Muscle of back (tissue), 11 donors: ENCODE data around the gene SLC25A26. TPM values are rescaled to one million over a fixed set of nuclear protein-coding genes. Genes with fewer than 3 reads are reported as not detected.
"Not testable (repeated sequence)": the region's sequence is repeated elsewhere in the genome, so short reads cannot be mapped to it uniquely, and the experiment has no call there.

ENCODE experiments used
- DNase-seq, 3 donors: peaks; one replicate each; pipeline versions ENCODE4 v3.0.0 to v3.0.0-alpha.2; 2013
- polyA plus RNA-seq, 10 donors: library from polyadenylated mRNA; unstranded; fragments of 120-200 nt; gene quantifications; one replicate each; pipeline ENCODE4 v1.2.1, GENCODE V29; 2013; ENCODE audit not compliant: insufficient read length in 10 of 10

SLC25A26 gene
- polyA plus RNA-seq, 10 donors = 19.0 to 28.1 (median 26.1) TPM

DNA sequence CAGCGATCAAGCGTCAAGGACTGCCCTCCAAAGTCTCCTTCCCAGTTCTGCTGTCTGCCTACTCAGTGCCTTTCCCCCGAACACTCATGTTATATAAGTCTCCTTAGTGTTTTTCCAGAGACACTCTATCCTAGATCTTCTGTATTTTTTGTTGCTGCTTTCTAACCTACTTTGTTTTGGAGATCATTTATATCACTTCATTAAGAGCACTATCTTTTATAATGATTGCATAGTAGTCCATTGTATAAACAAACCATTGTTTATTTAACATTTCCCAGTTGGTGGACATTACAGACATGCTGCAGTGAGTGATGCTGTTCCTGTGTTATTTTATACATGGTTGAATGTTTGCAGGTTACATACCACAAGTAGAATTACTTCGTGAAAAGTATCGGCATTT lies 47.1 kb downstream of the SLC25A26 start:
- DNase-seq = no peak

DNA sequence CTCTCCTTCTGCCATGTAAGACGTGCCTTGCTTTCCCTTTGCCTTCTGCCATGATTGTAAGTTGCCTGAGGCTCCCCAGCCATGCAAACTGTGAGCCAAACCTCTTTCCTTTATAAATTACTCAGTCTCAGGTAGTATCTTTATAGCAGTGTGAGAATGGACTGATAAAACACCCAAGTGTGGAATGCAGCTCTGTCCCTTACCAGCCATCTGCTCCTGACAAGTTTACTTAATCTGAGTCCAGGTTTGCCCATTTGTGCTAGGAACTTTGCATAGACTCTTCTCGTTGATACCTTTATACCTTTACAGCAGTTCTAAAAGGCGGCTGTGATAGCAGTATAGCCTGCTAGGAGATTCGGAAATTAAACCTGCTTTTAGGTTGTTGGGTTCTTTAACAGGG lies 48.1 kb downstream of the SLC25A26 start:
- DNase-seq = no peak

DNA sequence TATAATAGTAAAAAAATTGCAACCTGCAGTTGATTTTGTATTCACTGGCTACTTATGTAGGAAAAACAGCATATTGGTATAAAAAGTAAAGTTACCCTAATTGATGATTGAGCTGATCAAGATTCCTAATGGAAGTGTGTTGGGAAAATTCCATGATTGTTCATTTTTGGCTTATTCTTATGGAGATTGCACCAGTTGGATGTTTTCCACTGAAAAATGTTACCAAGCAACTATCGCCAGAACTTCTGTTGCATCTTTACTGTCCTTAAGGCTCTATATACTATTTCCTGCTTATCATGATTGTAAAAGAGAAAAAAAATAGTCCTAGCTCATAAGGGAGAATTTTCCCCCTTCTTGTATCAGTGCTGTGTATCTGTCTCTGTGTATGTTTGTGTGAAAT lies 48.6 kb downstream of the SLC25A26 start:
- DNase-seq = peak in 2 of 3 donors; percentile 24 to 67

DNA sequence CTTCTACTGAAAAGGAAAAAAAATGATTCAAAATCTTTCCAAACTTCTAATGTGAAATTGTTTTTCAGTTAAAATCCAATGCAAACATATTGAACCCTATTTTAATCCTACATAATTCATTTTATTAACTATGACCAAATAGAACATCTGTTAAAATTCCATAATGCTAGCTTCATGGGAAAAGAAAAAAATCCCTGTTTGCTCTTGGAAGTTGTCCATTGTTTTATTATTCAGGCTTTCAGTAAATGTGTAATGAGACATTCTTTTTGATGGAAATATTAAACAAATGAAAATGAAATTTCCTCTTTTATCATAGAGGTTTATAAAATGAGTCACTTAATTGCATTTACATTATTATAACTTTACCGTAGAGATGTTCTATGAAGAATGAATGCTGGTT lies 49.5 kb downstream of the SLC25A26 start:
- DNase-seq = peak; percentile 55 to 78 (median 56)

DNA sequence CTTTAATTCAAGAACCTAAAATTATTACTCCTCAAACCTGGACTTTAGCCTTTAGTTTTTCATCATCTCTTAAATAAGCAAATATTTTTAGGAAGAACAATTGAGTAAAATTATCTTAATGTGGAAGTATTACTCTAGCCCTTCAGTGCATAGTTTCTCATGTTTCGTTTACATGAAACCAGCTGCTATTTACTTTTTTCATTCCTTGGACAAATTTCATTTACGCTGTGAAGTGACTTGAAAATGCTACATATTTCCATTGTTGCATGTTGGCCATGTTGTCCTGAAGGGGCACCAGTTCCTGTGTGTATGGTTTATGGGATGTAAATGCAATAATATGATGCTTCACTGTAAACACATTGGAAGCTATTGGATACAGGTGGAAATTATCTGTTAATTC lies 49.9 kb downstream of the SLC25A26 start:
- peak in 2 of 3 donors; percentile 38 to 80 for DNase-seq

DNA sequence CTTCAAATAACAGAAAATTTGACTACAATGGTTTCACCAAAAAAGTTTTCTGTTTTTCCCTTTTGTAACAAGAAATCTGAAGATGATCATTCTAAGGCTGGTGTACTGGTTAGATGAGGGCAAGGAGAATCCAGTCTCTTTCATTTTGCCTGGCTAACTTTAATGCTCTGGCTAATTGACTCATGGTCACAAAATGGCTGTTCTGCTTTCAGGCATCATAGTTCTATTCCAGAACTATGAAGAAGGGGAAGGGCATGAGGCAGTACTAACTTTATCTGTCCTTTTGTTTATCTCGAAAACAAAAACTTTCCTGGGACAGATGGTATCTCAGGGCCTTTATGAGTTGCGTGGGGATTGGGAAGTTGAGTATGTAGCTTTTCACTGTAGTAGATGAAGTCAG lies 50.4 kb downstream of the SLC25A26 start:
- no peak for DNase-seq

DNA sequence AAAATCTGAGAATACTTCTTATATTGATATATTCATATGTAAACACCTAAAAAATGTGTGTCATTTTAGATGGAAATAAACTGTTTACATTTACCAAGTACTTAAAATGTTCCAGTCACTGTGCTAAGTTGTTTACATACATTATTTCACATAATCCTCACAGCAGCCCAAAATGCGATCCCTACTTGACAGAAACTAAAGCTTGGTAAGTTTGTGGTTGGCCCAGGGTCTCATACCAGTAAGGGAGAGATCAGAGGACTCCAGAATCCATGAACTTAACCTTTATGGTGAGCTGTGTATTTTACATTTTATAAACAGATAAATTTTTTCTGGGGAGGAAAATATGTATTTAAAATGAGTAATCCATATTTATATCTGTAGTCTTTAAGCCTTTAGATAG lies 51.2 kb downstream of the SLC25A26 start:
- DNase-seq = no peak

DNA sequence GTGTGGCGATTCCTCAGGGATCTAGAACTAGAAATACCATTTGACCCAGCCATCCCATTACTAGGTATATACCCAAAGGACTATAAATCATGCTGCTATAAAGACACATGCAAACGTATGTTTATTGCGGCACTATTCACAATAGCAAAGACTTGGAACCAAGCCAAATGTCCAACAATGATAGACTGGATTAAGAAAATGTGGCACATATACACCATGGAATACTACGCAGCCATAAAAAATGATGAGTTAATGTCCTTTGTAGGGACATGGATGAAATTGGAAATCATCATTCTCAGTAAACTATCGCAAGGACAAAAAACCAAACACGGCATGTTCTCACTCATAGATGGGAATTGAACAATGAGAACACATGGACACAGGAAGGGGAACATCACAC lies 54.0 kb downstream of the SLC25A26 start:
- DNase-seq = not testable (repeated sequence)

DNA sequence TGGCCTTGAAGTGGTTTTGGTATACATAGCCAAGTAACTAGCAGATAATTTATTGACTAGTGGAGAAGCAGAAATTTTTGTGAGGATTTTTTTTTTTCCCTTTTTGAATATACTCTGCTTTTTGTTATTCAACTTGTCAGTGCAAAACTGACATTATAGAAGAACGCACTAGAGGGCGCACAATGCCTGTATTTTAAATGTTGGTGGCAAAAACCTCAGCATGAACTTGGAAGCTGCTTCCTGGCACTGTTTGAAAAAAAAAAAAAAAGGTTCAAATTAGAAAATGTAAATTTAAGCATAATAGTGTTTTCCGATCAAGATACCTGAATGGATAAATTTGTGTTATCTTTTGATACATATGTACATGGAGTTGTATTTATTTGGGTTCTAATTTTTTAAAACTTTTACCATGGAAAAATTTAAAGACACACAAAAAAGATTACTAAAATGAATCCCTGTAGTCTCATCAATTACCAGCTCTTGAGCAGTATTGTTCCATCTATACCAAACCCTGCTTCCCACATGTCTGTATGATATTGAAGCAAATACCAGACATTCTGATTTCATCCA lies 56.0 kb downstream of the SLC25A26 start:
- DNase-seq = peak; percentile 78 to 90 (median 84)

DNA sequence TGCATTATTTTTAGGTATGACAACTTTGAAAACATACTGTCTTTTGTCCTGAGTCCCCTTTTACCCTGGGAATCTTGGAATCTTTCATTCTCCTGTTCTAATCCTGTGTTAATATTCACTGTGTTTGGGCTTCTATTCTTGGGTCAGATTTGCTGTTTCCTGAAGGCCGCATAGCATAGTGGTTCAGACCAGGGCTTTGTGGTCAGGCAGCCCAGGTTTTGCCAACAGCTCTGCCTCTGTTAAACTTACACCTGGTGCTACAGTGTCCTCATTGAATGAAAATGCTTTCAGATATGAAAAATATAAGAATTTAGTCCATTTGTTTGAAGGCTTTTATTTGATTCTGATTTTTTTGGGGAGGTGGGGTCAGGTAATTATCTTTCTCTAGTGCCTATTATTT lies 58.4 kb downstream of the SLC25A26 start:
- DNase-seq = no peak

DNA sequence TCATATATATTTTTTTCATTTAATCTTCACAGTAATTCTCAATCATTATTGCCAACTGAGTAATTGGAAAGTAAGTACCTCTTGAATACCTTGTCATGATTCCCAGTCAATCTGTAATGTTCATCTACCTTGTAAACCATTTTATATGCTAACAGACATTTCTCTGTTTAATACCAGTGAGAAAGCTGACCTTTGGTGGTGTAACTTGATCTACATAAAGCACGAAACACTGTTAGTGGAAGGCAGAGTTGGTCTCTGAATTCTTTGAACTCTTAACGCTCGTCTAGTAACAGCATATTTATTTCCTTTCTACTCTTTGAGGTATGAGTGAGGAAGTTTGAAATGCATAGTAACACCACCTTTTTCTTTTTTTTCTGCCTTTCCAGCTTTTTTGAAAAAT lies 59.5 kb downstream of the SLC25A26 start:
- no peak for DNase-seq

DNA sequence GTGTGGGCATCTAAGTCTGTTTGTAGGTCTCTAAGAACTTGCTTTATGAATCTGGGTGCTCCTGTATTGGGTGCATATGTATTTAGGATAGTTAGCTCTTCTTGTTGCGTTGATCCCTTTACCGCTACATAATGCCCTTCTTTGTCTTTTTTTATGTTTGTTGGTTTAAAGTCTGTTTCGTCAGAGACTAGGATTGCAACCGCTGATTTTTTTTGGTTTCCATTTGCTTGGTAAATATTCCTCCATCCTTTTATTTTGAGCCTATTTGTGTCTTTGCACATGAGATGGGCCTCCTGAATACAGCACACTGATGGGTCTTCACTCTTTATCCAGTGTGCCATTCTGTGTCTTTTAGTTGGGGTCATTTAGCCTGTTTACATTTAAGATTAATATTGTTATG lies 71.1 kb downstream of the SLC25A26 start:
- DNase-seq = not testable (repeated sequence)

DNA sequence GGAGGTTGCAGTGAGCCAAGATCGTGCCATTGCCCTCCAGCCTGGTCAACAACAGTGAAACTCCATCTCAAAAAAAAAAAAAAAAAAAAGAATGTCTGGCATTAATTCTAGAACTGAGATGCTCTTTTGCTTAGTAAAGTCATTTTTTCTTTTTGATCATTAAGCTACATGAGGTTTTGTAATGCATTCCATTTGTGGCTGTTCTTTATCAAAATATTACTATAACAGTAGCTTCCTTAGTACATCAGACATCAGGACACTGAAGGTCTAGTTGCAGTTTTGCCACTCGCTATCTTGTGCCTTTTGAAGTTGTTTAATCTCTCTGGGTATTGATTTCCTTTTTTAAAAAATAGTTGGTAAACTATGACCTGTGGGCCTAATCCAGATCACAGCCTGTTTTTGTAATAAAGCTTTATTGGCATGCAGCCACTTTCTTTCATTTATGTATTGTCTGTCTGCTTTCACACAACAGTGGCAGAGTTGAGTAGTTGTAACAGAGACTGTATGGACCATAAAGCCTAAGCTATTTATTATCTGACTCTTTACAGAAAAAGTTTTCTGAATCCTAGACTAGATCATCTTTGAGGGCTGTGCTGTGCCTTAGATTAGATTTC lies 76.6 kb downstream of the SLC25A26 start:
- DNase-seq = peak in 1 of 3 donors; percentile 50

DNA sequence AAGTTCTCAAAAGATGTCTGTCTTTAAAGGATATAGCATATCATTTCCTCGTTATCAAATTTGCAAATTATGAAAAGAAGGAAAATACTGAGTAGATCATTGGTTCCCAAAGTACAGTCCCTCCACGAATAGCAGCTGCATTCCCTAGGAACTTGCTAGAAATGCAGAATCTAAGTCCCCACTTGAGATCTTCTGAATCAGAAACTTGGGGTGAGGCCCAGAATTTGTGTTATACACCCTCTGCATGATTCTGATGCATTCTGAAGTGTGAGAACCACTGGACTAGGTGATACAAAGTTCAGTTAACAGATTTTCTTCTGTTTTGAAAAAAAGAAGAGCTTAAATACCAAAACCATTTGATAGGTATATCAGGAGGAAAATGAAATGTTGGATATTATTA lies 77.1 kb downstream of the SLC25A26 start:
- peak in 2 of 3 donors; percentile 59 to 73 for DNase-seq

DNA sequence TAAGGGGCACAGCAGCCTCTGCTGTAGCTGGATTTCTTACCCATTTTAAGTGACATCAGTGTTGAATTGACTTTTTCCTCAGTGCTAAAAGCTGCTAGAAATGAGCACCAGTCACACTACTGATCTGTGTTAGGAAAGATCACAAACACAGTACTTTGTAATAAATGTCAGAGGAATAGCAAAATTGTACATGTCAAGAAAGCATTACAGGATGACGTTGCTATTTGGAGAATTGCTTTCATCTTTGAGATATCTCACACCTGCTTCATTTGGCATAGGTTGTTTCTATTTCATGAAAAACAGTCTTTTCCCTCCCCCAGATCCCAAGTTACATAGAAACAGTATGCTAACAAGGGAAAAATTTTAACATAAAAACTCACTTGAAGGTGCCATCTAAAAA lies 77.8 kb downstream of the SLC25A26 start:
- DNase-seq = no peak

DNA sequence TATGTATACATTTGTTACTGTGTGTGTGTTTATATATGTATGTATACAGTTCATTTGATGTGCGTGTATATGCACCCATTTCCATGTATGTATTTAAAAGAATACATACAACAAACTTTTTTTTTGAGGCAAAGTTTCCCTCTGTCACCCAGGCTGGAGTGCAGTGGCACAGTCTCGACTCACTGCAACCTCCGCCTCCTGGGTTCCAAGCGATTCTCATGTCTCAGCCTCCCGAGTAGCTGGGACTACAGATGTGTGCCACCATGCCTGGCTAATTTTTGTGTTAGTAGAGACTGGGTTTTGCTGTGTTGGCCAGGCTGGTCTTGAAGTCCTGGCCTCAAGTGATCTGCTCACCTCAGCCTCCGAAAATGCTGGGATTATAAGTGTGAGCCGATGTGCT lies 78.3 kb downstream of the SLC25A26 start:
- DNase-seq = not testable (repeated sequence)

DNA sequence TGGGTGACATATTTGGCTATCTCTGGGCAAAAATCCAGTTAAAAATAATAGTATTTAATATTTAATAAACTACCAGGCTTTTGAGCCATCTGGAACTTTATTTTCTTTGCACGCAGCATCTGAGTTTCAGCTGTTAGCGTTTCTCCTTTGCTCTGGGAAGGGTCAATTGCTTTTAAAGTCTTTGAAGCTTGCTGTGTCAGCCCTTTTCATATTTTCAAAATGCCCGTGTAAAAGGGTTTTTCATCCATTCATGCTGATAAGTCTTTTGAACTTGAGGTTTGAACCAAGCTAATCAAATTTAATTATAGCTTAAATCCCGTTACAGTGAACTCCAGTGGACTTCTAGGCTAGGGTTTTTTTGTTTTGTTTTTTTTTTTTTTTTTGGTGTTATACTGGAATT lies 79.1 kb downstream of the SLC25A26 start:
- peak in 1 of 3 donors; percentile 40 for DNase-seq

DNA sequence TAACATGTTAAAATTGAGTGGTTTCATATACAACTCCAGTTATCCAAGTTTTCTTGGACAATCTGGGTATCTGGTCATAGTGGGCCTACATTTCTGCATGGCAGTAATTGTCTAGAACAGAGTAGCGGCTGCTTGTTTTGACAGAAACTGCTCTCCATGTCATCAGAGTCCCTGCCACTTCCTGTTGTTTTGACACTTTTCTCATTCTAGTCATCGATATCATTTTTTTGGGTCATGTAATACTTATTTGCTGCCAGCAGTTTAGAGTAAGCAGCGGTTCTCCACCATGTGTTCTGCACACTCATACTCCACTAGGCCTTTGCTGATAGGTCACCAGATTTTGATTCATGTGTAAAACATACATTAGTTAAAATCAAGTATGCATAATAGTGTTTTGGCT lies 81.5 kb downstream of the SLC25A26 start:
- no peak for DNase-seq

DNA sequence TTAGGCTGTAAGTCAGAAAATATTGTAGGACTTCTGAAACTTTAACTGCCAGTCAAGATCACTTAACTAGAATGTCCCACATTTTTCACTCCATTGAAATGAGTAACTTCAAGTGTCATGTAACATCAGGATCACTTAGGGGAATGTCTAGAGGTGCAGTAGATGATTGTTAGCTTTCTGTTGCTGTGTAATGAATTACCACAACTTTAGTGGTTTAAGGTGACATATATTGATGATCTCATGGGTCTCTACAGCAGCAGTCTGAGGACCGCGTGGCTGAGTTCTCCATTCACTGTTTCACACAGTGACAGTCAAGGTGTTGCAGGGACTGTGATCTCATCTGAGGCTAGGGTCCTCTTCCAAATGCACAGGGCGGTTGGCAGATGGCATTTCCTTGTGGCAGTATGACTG lies 82.7 kb downstream of the SLC25A26 start:
- DNase-seq = no peak

DNA sequence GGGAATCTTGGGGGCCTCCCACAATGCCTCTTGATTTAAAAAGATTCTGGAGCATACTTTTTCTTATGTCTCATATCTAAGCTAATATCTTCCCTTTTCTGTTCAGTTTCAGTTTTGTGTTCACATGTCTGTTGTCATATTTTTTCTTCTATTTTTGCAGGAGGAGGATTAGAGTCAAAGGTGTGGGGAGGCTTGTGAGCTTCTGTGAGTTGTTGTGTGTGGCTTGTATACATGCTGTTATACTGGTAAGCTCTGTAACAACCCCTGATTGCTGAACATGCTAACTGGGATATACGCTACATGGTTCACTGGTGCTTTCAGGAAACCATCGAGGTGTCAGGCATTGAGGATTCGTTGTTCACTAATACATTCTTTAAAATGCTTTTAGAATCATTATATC lies 83.5 kb downstream of the SLC25A26 start:
- DNase-seq = no peak

DNA sequence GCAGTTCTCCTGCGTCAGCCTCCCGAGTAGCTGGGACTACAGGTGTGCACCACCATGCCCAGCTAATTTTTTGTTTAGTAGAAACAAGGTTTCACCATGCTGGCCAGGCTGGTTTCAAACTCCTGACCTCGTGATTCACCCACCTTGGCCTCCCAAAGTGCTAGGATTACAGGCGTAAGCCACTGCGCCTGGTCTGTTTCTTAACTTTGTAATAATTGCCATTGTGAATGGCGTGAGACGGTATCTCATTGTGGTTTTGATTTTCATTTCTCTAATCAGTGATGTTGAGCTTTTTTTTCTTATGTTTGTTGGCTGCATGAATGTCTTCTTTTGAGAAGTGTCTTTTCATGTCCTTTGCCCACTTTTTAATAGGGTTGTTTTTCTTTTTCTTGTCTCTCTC lies 85.3 kb downstream of the SLC25A26 start:
- DNase-seq = not testable (repeated sequence)

DNA sequence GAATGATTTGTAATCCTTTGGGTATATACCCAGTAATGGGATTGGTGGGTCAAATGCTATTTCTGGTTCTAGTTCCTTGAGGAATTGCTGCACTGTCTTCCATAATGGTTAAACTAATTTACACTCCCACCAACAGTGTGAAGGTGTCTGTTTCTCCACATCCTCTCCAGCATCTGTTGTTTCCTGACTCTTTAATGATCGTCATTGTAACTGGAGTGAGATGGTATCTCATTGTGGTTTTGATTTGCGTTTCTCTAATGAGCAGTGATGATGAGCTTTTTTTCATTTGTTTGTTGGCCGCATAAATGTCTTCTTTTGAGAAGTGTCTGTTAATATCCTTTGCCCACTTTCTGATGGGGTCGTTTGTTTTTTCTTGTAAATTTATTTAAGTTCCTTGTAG lies 86.2 kb downstream of the SLC25A26 start:
- not testable (repeated sequence) for DNase-seq

DNA sequence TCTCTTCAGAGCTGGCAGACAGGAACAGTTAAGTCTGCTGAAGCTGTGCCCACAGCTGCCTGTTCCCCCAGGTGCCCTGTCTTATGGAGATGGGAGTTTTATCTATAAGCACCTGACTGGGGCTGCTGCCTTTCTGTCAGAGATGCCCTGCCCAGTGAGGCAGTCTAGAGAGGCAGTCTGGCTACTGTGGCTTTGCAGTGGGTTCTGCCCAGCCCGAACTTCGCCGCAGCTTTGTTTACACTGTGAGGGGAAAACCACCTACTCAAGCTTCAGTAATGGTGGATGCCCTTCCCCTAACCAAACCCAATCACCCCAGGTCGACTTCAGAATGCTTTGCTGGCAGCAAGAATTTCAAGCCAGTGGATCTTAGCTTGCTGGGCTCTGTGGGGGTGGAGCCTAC lies 91.2 kb downstream of the SLC25A26 start:
- DNase-seq = no peak

DNA sequence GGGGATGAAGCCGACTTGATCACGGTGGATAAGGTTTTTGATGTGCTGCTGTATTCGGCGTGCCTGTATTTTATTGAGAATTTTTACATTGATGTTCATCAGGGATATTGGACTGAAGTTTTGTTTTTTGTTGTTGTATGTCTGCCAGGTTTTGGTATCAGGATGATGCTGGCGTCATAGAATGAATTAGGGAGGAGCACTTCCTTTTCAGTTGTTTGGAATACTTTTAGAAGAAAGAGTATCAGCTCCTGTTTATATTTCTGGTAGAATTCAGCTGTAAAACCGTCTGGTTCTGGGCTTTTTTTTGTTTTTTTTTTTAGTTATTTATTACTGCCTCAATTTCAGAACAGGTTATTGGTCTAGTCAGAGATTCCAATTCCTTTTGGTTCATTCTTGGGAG lies 93.7 kb downstream of the SLC25A26 start:
- no peak for DNase-seq
